ENCODE data around the gene DIP2C.
"Not testable (repeated sequence)": the region's sequence is repeated elsewhere in the genome, so short reads cannot be mapped to it uniquely, and the experiment has no call there.

DIP2C gene

DNA sequence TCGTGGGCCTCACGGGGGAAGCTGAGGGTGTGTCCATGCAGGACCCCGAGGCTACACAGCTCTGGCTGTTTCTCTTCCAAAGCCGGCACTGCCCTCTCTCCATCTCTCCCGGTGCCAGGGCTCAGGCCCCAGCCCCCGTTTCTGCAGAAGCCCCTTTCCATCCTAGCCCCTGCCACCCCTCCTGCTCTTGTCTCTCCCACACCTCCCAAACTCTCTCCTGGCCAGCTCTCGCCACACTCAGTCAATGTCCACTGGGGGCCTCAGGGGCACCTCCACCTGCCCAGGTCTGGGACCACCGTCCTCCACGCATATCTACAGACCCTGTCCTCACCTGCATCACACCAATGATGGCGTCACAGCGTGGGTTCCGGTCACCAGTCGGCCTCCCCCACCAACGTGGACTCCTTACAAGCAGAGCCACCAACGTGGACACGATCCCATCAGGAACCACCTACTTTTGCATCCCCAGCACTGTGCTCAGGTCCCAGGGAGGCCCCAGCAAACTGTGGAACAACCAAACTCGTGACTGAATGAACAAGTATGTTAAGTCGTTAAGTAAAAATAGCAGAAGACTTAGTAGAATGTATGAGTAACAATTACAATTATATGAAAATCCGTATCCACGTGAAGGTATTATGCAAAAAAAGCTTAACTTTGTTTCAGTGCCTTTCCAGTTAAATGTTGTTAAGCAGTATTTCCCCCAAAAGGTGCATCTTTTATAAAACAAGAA is 38.4 kb downstream of the DIP2C start:
- ChIA-PET CTCF (no interaction called here), POLR2A (ENCODE audit: low non-redundant PET) (no interaction called here)
- TF ChIP-seq CTCF (conservative IDR thresholded peaks at IDR 0.05; ENCODE audit: low read depth) = no peak
- DNase-seq (ENCODE audit: low spot score) = no peak
- no peak overlapping the region for H3K27ac ChIP-seq

DNA sequence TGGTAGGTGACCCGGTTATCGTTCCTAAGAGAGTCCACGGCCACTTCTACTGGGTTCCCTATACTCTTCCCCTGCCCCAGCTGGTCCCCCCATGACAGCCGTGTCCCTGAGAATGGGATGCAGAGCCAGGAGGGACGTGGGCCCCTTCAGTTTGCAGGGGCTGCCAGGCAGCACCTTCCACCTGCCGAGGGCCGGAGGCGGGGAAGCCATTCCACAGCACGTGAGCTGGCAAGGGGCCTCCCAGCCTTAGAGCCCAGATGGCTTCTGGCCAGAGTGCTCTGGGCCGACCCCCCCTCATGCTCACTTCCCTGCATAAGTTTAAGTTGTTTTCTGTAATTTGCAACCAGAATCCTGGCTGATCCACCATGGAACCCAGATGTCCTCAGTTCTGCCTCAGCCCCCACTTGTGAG is 39.0 kb downstream of the DIP2C start:
- no peak overlapping the region for H3K27ac ChIP-seq
- CTCF ChIA-PET = no interaction called here
- TF ChIP-seq CTCF (conservative IDR thresholded peaks at IDR 0.05; ENCODE audit: low read depth) = no peak
- POLR2A ChIA-PET (ENCODE audit: low non-redundant PET) = no interaction called here
- DNase-seq (ENCODE audit: low spot score) = no peak

DNA sequence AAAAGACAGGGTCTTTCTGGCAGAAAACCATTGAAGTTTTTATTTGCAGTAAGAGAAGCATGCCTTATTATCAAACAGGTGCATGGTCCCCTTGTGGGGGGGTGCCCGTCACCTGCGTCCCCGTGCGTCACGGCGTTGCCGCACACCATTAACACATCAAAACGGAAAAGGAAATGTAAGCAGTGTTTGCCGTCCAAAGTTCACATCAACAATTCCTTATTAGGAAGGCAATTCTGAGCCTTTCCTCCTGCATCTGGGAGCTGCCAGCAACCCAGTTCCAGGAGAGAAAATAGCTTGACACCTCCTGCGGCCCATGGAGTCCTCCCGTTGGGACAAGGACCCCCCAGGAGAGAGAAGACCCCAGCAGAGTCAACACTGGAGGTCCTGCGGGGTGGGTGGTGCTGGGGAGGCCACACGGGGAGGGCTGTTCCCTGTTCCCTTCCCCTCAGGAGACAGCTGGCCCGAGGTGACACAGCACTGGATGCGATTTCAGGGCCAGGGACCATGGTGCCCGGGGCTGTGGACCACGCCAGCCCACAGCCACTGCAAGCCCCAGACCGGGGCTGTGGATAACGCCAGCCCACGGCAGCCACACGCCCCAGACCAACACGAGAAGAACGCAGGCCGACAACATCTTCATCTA is 39.5 kb downstream of the DIP2C start:
- no peak for DNase-seq (ENCODE audit: low spot score)
- no peak overlapping the region for H3K27ac ChIP-seq
- CTCF ChIA-PET = no interaction called here
- TF ChIP-seq CTCF (conservative IDR thresholded peaks at IDR 0.05; ENCODE audit: low read depth) = no peak
- POLR2A ChIA-PET (ENCODE audit: low non-redundant PET) = no interaction called here

GRCh38 chr10:649445-649797 is 40.0 kb downstream of the DIP2C start:
- CTCF ChIA-PET = no interaction called here
- no peak for DNase-seq (ENCODE audit: low spot score)
- no peak for TF ChIP-seq CTCF (conservative IDR thresholded peaks at IDR 0.05; ENCODE audit: low read depth)
- POLR2A ChIA-PET (ENCODE audit: low non-redundant PET) = no interaction called here
- H3K27ac ChIP-seq = no peak overlapping the region

GRCh38 chr10:647019-647418 is 42.4 kb downstream of the DIP2C start:
- DNase-seq (ENCODE audit: low spot score); POLR2A ChIA-PET (ENCODE audit: low non-redundant PET); H3K27ac ChIP-seq; CTCF ChIA-PET: not testable (repeated sequence)

DNA sequence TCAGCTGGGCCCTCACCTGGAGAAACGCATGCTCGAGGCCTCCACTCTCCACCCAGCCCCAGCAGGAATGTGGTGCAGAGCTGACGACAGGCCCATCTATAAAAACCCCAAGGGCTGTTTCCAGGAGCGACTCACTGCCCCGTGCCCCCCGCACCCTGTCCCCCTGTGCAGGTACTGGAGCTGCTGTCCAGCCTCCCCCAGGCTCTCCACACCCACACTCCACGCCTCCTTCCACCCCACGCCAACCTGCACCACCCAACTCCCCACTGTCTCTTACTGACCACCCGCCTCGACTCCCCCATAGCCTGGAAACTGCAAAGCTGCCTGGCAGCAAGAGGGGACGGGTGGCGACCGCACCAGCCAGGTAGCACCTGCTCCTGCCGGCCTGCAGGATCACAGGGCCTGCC is 43.3 kb downstream of the DIP2C start:
- no peak for TF ChIP-seq CTCF (conservative IDR thresholded peaks at IDR 0.05; ENCODE audit: low read depth)
- H3K27ac ChIP-seq = no peak overlapping the region
- DNase-seq (ENCODE audit: low spot score) = no peak
- ChIA-PET POLR2A (ENCODE audit: low non-redundant PET) (interaction anchor here (0.6 kb wide), 1 partner anchor 413 kb away, joined by 5 read pairs; no protein-coding TSS in a partner anchor), CTCF (no interaction called here)

GRCh38 chr10:644943-645334 is 44.5 kb downstream of the DIP2C start:
- H3K27ac ChIP-seq = no peak overlapping the region
- ChIA-PET POLR2A (ENCODE audit: low non-redundant PET) (no interaction called here), CTCF (no interaction called here)
- no peak for TF ChIP-seq CTCF (conservative IDR thresholded peaks at IDR 0.05; ENCODE audit: low read depth)
- no peak for DNase-seq (ENCODE audit: low spot score)
